SK-N-SH (cell line): ENCODE data around the gene CCDC188. TPM values are rescaled to one million over a fixed set of nuclear protein-coding genes. Genes with fewer than 3 reads are reported as not detected.

ENCODE experiments used
- CTCF ChIA-PET: fragments of 300-600, 350-600 bp; formaldehyde crosslinking; extraction: SDS; loops from one replicate; lab custom pipeline; 2021; lab: Yijun Ruan, JAX
- POLR2A ChIA-PET: fragments of 350-600 bp; sonication (Branson Sonifier 250); formaldehyde crosslinking; extraction: SDS; loops from one replicate; lab custom pipeline; 2020; ENCODE audit warnings: antibody characterized with exemption, inconsistent platforms; lab: Yijun Ruan, JAX
- DNase-seq: peaks from one replicate; pipeline ENCODE4 v3.0.0; 2012
- H2AFZ ChIP-seq: fragments of 200-600 bp; sonication (generic); 2 replicates; pipeline ENCODE4 v1.8.1; 2016; ENCODE audit warnings: antibody characterized with exemption, mild to moderate bottlenecking, low read depth
- H3F3A ChIP-seq: fragments of 200-600 bp; sonication (generic); replicated peaks from 2 replicates; pipeline ENCODE3; 2016; ENCODE audit warnings: antibody characterized with exemption, mild to moderate bottlenecking; ENCODE audit not compliant: insufficient read depth
- H3K27ac ChIP-seq, 2 experiments: fragments of 200-500 bp in 1 of 2; fragments of 200-600 bp in 1 of 2; sonication (Bioruptor generic) in 1 of 2; sonication (generic), shearing (Covaris generic) in 1 of 2; 2 replicates each; pipeline versions ENCODE4 v1.5.1 to v1.6.1; 2014 to 2016; ENCODE audit warnings: low read depth in 2 of 2, inconsistent platforms in 1 of 2, low read length in 1 of 2, mild to moderate bottlenecking in 1 of 2, mixed read lengths in 1 of 2
- H3K27me3 ChIP-seq: fragments of 200-600 bp; sonication (generic), shearing (Covaris generic); 2 replicates; pipeline ENCODE4 v1.6.1; 2016; ENCODE audit warnings: mixed run types; ENCODE audit not compliant: insufficient read depth
- H3K36me3 ChIP-seq, 2 experiments: fragments of 200-500 bp in 1 of 2; fragments of 200-600 bp in 1 of 2; sonication (Bioruptor generic) in 1 of 2; sonication (generic) in 1 of 2; replicated peaks in 1 of 2; 2 replicates each; pipeline versions ENCODE3 to v1.5.1; 2014 to 2016; ENCODE audit warnings: low read length in 1 of 2, mild to moderate bottlenecking in 1 of 2; ENCODE audit not compliant: insufficient read depth in 2 of 2, control insufficient read depth in 1 of 2
- H3K4me1 ChIP-seq, 2 experiments: fragments of 200-500 bp in 1 of 2; fragments of 200-600 bp in 1 of 2; sonication (Bioruptor generic) in 1 of 2; sonication (generic), shearing (Covaris generic) in 1 of 2; 2 replicates each; pipeline versions ENCODE4 v1.5.1 to v1.6.1; 2014 to 2016; ENCODE audit warnings: low read depth in 1 of 2, low read length in 1 of 2, mixed run types in 1 of 2; ENCODE audit not compliant: insufficient read depth in 2 of 2, control insufficient read depth in 1 of 2
- H3K4me2 ChIP-seq: fragments of 200-600 bp; sonication (generic), shearing (Covaris generic); 2 replicates; pipeline ENCODE4 v1.6.1; 2017; ENCODE audit warnings: mixed run types
- H3K4me3 ChIP-seq, 2 experiments: fragments of 200-500 bp in 1 of 2; fragments of 200-600 bp in 1 of 2; sonication (Bioruptor generic) in 1 of 2; sonication (generic), shearing (Covaris generic) in 1 of 2; 2 replicates each; pipeline versions ENCODE4 v1.5.1 to v1.8.1; 2014 to 2016; ENCODE audit warnings: low read depth in 2 of 2, inconsistent platforms in 1 of 2, low read length in 1 of 2, mild to moderate bottlenecking in 1 of 2, mixed read lengths in 1 of 2, moderate library complexity in 1 of 2
- H3K79me2 ChIP-seq: fragments of 200-600 bp; sonication (generic); 2 replicates; pipeline ENCODE4 v1.8.1; 2017; ENCODE audit warnings: mild to moderate bottlenecking; ENCODE audit not compliant: insufficient read depth
- H3K9ac ChIP-seq: fragments of 200-600 bp; sonication (generic); 2 replicates; pipeline ENCODE4 v1.6.1; 2017; ENCODE audit warnings: mixed run types
- H3K9me2 ChIP-seq: fragments of 200-600 bp; sonication (generic); 2 replicates; pipeline ENCODE4 v1.6.1; 2017; ENCODE audit warnings: mixed run types
- H3K9me3 ChIP-seq: fragments of 200-600 bp; sonication (generic); 2 replicates; pipeline ENCODE4 v1.6.1; 2017; ENCODE audit warnings: mixed run types, mild to moderate bottlenecking, moderate library complexity
- H4K20me1 ChIP-seq: fragments of 200-600 bp; sonication (generic); 2 replicates; pipeline ENCODE4 v1.6.1; 2017; ENCODE audit warnings: mild to moderate bottlenecking, mixed run types; ENCODE audit not compliant: insufficient read depth
- CHD2 ChIP-seq: fragments of 150-350 bp; IDR thresholded peaks from 2 replicates; pipeline ENCODE4 v1.6.1; 2018; ENCODE audit warnings: low read length; ENCODE audit not compliant: partially characterized antibody
- FOSL2 ChIP-seq: IDR thresholded peaks from 2 replicates; pipeline ENCODE4 v1.4.0; 2012; ENCODE audit warnings: low read depth, mild to moderate bottlenecking, moderate library complexity, borderline replicate concordance
- FOXJ3 ChIP-seq: sonication (generic); formaldehyde crosslinking; IDR thresholded peaks from 2 replicates; pipeline ENCODE4 v1.5.1; 2020; ENCODE audit warnings: mild to moderate bottlenecking, missing genetic modification reagents
- FOXM1 ChIP-seq: IDR thresholded peaks from 2 replicates; pipeline ENCODE4 v1.4.0; 2012; ENCODE audit warnings: low read depth, mild to moderate bottlenecking
- GATA2 ChIP-seq: sonication (generic); formaldehyde crosslinking; IDR thresholded peaks from 2 replicates; pipeline ENCODE4 v1.5.0; 2020; ENCODE audit warnings: mild to moderate bottlenecking, missing genetic modification reagents
- IRF3 ChIP-seq: fragments of 150-350 bp; IDR thresholded peaks from 2 replicates; pipeline ENCODE4 v1.6.1; 2016; ENCODE audit warnings: mild to moderate bottlenecking, low read depth, low read length
- JUND ChIP-seq: IDR thresholded peaks from 2 replicates; pipeline ENCODE4 v1.4.0; 2012
- MAX ChIP-seq: IDR thresholded peaks from 2 replicates; pipeline ENCODE4 v1.4.0; 2012; ENCODE audit warnings: low read depth
- MEF2A ChIP-seq: IDR thresholded peaks from 2 replicates; pipeline ENCODE4 v1.4.0; 2012; ENCODE audit warnings: low read depth, borderline replicate concordance
- NRF1 ChIP-seq: IDR thresholded peaks from 2 replicates; pipeline ENCODE4 v1.6.1; 2012; ENCODE audit warnings: low read depth, mild to moderate bottlenecking, low read length
- POLR2AphosphoS5 ChIP-seq: IDR thresholded peaks from 2 replicates; pipeline ENCODE4 v1.6.1; 2012; ENCODE audit warnings: low read depth, low read length
- RAD21 ChIP-seq: IDR thresholded peaks from 2 replicates; pipeline ENCODE4 v1.6.1; 2012; ENCODE audit warnings: mild to moderate bottlenecking, low read length
- RCOR1 ChIP-seq: fragments of 150-350 bp; IDR thresholded peaks from 2 replicates; pipeline ENCODE4 v1.6.1; 2017; ENCODE audit warnings: antibody characterized with exemption, low read length
- REST ChIP-seq: IDR thresholded peaks from 2 replicates; pipeline ENCODE4 v1.6.1; 2012; ENCODE audit warnings: mild to moderate bottlenecking, low read depth, low read length, moderate library complexity
- RXRA ChIP-seq: IDR thresholded peaks from 2 replicates; pipeline ENCODE4 v1.4.0; 2012; ENCODE audit warnings: low read depth, mild to moderate bottlenecking, borderline replicate concordance
- SIN3A ChIP-seq: IDR thresholded peaks from 2 replicates; pipeline ENCODE4 v1.6.1; 2012; ENCODE audit warnings: low read depth, mild to moderate bottlenecking, low read length, moderate library complexity, borderline replicate concordance
- TEAD4 ChIP-seq: IDR thresholded peaks from 2 replicates; pipeline ENCODE4 v1.4.0; 2012; ENCODE audit warnings: mild to moderate bottlenecking, borderline replicate concordance; ENCODE audit not compliant: insufficient read depth
- USF1 ChIP-seq: IDR thresholded peaks from 2 replicates; pipeline ENCODE4 v1.4.0; 2012; ENCODE audit warnings: low read depth, borderline replicate concordance
- USF2 ChIP-seq: fragments of 150-350 bp; IDR thresholded peaks from 2 replicates; pipeline ENCODE4 v1.6.1; 2017; ENCODE audit warnings: antibody characterized with exemption, low read length, low read depth, borderline replicate concordance
- ZBTB33 ChIP-seq: IDR thresholded peaks from 2 replicates; pipeline ENCODE4 v1.4.0; 2012; ENCODE audit warnings: low read depth, borderline replicate concordance
- WGBS: methylation state at CpG from one replicate; pipeline ENCODE4 v1.1.6; 2017; ENCODE audit warnings: low lambda C conversion rate; 5-methylcytosine and 5-hydroxymethylcytosine counted together
- polyA plus RNA-seq, 3 experiments: library from polyadenylated mRNA; depleted of rRNA; stranded (reverse); fragments of >200 nt; gene quantifications; 2 replicates each; pipeline ENCODE4 v1.2.3, GENCODE V29; 2012

CCDC188 gene
- polyA plus RNA-seq, 1 of the 3 experiments (the other 2 are of a cell fraction): 21.1 TPM

GRCh38 chr22:20124083-20124787 is 26.6 kb downstream of the CCDC188 start:
- Histone ChIP-seq H3K79me2 (peaks cover 48% of the 10 kb centered on the region), H3F3A (peaks cover 15% of the 10 kb centered on the region), H3K9me3 (no peaks in the 10 kb centered on the region), H4K20me1 (peaks cover 14% of the 10 kb centered on the region; the same call in 1 of the 2 replicates), H3K9ac (no peak overlapping the region), H2AFZ (no peak overlapping the region), H3K4me2 (no peak overlapping the region), H3K27me3 (no peaks in the 10 kb centered on the region)
- WGBS: 100% methylated on average over 6 of the region's 11 CpGs
- TF ChIP-seq CHD2: no peak
- no peak for TF ChIP-seq USF2
- no peak for TF ChIP-seq USF1
- TF ChIP-seq FOXM1: no peak
- TF ChIP-seq IRF3: no peak
- TF ChIP-seq RCOR1: no peak
- no peak for TF ChIP-seq GATA2
- no peak for TF ChIP-seq REST
- no peak for TF ChIP-seq FOSL2
- TF ChIP-seq JUND: no peak
- no peak for TF ChIP-seq MEF2A
- no peak for TF ChIP-seq SIN3A
- TF ChIP-seq POLR2AphosphoS5: no peak
- no peak for TF ChIP-seq FOXJ3 (CRISPR knock-in tag)
- TF ChIP-seq MAX: no peak
- TF ChIP-seq TEAD4: no peak
- no peak for TF ChIP-seq ZBTB33
- no peak for TF ChIP-seq RXRA
- TF ChIP-seq RAD21: no peak
- no peak for TF ChIP-seq NRF1
- TF ChIP-seq, all 33 proteins: peak for 0
- Histone ChIP-seq H3K27ac (no peak overlapping the region), H3K4me3 (no peak overlapping the region), H3K4me1 (peaks cover 1 to 5% of the 10 kb centered on the region in 2 experiments; a peak in 1 of 4 replicates), H3K9me2 (no peaks in the 10 kb centered on the region), H3K36me3 (peaks cover 30 to 69% of the 10 kb centered on the region in 2 experiments)
- DNase-seq: no peak
- CTCF ChIA-PET: interaction anchor here (0.6 kb wide), 1 partner anchor 31 kb away, joined by 3 read pairs; no protein-coding TSS in a partner anchor
- POLR2A ChIA-PET: no interaction called here
